ENCODE results near the gene CENPO.

The CENPO gene

GRCh38 chr2:24840962-24841945 is 48.0 kb downstream of the CENPO start:
- no peak for TF ChIP-seq CTCF (IDR thresholded peaks at IDR 0.05; ENCODE audit: low read depth, low read length)
- no peak for DNase-seq (ENCODE audit: low read depth in 2 of 2)
- no peak overlapping the region for H3K4me3 ChIP-seq (replicated peaks in 1 of 2; ENCODE audit: low read depth in 2 of 2, low read length in 2 of 2)

- DNase-seq (ENCODE audit: low read depth in 2 of 2) = no peak
- TF ChIP-seq CTCF (IDR thresholded peaks at IDR 0.05; ENCODE audit: low read depth, low read length) = no peak
- no peak overlapping the region for H3K4me3 ChIP-seq (replicated peaks in 1 of 2; ENCODE audit: low read depth in 2 of 2, low read length in 2 of 2)
Observed at GRCh38 chr2:24842081-24843050, 49.1 kb downstream of the CENPO start.

- DNase-seq (ENCODE audit: low read depth in 2 of 2) = no peak
- TF ChIP-seq CTCF (IDR thresholded peaks at IDR 0.05; ENCODE audit: low read depth, low read length) = no peak
- H3K4me3 ChIP-seq (replicated peaks in 1 of 2; ENCODE audit: low read depth in 2 of 2, low read length in 2 of 2) = no peak overlapping the region
Observed at GRCh38 chr2:24843330-24843860, 50.2 kb downstream of the CENPO start.

GRCh38 chr2:24844023-24844685 is 50.9 kb downstream of the CENPO start:
- DNase-seq (ENCODE audit: low read depth in 2 of 2) = no peak
- H3K4me3 ChIP-seq (replicated peaks in 1 of 2; ENCODE audit: low read depth in 2 of 2, low read length in 2 of 2) = no peak overlapping the region
- TF ChIP-seq CTCF (IDR thresholded peaks at IDR 0.05; ENCODE audit: low read depth, low read length) = no peak

- TF ChIP-seq CTCF (IDR thresholded peaks at IDR 0.05; ENCODE audit: low read depth, low read length) = no peak
- H3K4me3 ChIP-seq (replicated peaks in 1 of 2; ENCODE audit: low read depth in 2 of 2, low read length in 2 of 2) = no peak overlapping the region
- DNase-seq (ENCODE audit: low read depth in 2 of 2) = no peak
Observed at GRCh38 chr2:24845691-24846090, 52.5 kb downstream of the CENPO start.

- DNase-seq (ENCODE audit: low read depth in 2 of 2) = no peak
Observed at GRCh38 chr2:24850944-24851343, 57.7 kb downstream of the CENPO start.

More at GRCh38 chr2:24850944-24851343, 57.7 kb downstream of the CENPO start:
- no peak for TF ChIP-seq CTCF (IDR thresholded peaks at IDR 0.05; ENCODE audit: low read depth, low read length)
- no peak overlapping the region for H3K4me3 ChIP-seq (replicated peaks in 1 of 2; ENCODE audit: low read depth in 2 of 2, low read length in 2 of 2)

Measured in cardiac fibroblast (primary cell).